OCI-LY3 (cell line): Measurements from ENCODE around the gene GOLGA2.

Experiments
- EZH2phosphoT487 ChIP-seq: fragments of 200-600 bp; shearing (Covaris generic); IDR thresholded peaks from 2 replicates; pipeline ENCODE4 v1.6.1; 2018; ENCODE audit warnings: antibody characterized with exemption, mixed run types, low read depth
- TF ChIP-seq, protein P1 (sequence below): fragments of 200-600, 300-600 bp; sonication (generic); IDR thresholded peaks from 2 replicates; pipeline ENCODE4 v1.5.1; 2014; ENCODE audit warnings: antibody characterized with exemption, low read length, low read depth

DNA sequence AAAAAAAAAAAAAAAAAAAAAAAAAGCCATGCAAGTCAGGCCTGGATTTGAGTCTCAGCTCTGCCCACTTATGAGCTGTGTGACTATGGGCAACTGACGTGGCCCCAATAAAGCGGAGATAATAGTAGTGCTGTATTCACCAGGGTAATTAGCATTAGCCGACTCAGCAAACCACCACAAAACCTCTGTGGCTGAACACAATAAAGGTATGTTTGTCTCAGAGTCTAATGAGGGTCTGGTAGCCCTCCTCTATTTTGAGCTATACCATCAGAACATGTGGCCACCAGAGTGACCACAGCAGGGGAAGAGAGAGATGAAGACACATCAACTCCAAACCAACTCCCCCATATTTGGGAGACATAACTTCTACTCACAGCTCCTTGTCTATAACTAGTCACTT lies 16.2 kb upstream of the GOLGA2 start:
- TF ChIP-seq, protein P1, sequence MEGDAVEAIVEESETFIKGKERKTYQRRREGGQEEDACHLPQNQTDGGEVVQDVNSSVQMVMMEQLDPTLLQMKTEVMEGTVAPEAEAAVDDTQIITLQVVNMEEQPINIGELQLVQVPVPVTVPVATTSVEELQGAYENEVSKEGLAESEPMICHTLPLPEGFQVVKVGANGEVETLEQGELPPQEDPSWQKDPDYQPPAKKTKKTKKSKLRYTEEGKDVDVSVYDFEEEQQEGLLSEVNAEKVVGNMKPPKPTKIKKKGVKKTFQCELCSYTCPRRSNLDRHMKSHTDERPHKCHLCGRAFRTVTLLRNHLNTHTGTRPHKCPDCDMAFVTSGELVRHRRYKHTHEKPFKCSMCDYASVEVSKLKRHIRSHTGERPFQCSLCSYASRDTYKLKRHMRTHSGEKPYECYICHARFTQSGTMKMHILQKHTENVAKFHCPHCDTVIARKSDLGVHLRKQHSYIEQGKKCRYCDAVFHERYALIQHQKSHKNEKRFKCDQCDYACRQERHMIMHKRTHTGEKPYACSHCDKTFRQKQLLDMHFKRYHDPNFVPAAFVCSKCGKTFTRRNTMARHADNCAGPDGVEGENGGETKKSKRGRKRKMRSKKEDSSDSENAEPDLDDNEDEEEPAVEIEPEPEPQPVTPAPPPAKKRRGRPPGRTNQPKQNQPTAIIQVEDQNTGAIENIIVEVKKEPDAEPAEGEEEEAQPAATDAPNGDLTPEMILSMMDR, result no peak
- TF ChIP-seq EZH2phosphoT487, result no peak
